HG02678 (cell line): ENCODE data around the gene TMEM229A.
"Not testable (repeated sequence)": the region's sequence is repeated elsewhere in the genome, so short reads cannot be mapped to it uniquely, and the experiment has no call there.

Source experiments
- ATAC-seq: cut with Tn5 transposase; IDR thresholded peaks from one replicate; pipeline ENCODE4 v1.9.1; 2021; ENCODE audit warnings: mild to moderate bottlenecking, moderate library complexity; ENCODE audit not compliant: unreplicated experiment

TMEM229A gene

DNA sequence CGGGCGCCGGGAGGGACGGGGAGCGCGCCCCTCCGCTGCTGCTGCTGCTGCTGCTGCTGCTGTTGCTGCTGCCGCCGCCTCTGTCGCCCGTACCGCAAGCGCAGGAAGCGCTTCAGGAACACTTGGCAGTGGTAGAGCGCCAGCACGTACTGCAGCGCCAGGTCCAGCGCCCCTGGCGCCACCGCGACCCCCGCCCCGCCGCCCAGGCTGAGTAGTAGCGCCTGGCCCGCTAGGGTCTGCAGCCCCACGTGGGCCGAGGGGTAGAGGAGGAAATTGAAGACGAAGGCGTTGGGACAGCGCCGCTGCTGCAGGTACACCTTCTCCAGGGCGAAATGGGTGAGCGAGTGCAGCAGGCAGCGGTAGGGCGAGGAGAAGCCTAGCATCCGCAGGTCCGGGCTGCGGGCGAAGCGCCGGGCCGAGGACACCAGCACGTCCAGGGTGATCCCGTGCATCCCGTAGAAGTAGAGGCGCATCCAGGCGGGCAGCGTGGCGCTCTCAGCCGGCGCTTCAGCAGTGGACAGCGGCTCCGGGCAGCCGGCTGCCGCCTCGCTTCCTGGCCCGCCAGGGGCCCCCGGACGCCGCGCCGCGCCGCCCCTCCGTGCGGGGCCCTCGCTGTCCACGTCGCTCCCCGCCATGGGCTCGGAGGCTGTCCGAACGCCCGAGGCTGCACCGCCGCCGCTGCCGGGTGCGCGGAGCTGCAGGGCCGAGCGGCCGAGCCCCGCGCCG, at the start of gene TMEM229A:
TSS of gene TMEM229A (minus strand) at position 699 of the 726 bp plus-strand sequence. CDS start at position 635, 64 bp downstream.
- ATAC-seq = no peak

DNA sequence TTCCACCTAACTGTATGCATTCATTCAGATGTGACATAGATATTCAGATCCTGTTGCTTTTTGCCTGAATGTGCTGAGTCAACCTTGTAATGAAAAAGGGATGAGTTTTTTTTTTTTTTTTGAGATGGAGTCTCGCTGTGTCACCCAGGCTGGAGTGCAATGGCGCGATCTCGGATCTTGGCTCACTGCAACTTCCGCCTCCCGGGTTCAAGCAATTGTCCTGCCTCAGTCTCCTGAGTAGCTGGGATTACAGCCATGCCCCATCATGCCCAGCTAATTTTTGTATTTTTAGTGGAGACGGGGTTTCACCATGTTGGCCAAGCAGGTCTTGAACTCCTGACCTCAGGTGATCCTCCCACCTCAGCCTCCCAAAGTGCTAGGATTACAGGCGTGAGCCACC, 49.4 kb upstream of the TMEM229A start:
- not testable (repeated sequence) for ATAC-seq

DNA sequence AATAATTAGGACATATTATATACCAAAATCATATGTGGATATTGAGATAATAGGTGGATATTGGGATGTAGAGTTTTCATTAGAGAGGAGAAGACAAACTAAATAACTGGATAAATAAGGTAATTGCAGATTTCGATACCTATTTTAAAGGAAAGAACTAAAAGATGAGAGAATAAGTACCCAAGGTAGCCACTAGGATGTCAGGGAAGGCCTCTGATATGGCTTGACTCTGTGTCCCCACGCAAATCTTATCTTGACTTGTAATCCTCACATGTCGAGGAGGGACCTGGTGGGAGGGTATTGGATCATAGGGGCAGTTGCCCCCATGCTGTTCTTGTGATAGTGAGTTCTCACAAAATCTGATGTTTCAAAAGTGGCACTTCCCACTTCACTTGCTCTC, 44.7 kb upstream of the TMEM229A start:
- no peak for ATAC-seq

DNA sequence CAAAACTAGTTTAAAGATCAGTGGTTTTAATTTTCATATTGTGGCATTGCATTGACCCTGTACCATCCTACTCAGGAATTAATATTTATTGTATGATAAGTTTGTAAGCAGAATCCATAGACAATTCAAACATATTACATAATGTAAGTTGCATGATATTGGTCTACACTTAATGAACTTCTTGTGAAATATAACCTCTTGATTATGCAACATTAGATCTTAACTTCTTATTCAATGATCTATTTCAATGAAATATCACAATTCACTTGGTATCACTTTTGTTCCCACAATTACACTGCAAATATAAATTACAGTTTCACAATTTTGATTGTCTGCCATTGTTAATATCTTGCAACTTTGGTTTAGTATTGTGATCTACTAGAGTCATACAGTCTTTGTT, 44.0 kb upstream of the TMEM229A start:
- no peak for ATAC-seq

DNA sequence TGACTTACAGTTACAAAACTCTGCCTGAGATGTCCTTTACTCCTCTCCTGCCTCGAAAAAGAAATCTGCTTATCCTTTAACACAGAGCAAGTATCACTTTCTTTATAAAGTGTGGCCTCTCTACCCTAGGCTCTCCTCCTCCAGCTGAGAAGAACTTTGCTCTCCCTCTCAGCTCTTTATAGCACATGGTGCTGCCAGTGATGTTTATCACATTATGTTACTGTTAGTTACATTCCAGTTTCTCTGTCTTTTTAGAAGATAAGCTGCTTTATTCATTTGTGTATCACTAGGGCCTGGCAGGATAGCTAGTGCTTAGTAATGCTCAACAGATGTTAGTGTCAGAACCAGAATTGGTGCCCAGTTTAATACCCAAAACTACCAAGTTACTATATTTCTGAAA, 41.1 kb upstream of the TMEM229A start:
- no peak for ATAC-seq

DNA sequence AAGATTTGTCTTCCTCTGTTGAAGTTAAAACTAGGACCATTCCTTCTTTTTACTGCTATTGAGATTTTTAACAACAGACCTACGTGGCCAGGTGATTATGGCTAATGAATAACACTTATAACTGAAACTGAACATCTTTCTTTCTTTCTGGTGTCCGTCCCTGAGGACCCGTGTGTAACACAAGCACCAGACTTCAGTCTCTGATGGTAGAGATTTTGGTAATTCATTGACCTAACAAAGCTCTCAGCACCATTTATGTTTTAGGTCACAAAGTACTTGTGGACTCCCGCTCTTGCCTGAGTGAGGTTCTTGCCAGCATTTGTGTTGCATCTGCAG, 40.4 kb upstream of the TMEM229A start:
- no peak for ATAC-seq

DNA sequence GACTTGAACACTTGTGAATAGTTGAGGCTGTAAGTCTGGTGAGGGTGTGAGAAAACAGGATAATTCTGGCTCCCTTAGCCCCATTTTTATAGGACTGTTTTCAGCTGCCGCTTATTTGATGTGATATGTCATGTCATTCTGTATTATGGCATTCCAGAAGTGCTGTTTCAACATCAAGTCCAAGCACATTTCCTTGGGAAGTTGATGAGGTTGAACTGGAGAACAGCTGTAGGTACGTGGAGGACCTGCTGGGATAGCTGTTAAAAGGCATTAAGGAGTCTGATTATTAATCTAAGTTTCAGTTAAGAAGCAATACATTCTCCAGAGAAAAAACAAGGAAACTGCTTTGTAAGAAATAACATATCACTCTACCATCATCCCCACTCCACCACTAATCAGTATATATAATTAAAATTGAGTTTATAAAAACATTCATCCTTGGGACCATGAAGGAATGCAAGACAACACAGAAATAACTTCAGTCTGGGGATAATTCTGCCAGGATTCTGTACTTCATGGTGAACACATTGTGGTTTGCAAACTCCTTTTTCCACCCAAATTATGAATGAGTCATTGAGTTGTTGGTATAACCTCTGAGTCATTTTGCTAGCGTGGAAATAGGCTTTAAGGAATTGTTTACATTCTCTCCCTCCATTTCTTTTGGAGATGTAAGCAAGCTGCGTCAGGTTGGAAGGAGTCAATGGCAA, 39.9 kb upstream of the TMEM229A start:
- no peak for ATAC-seq

DNA sequence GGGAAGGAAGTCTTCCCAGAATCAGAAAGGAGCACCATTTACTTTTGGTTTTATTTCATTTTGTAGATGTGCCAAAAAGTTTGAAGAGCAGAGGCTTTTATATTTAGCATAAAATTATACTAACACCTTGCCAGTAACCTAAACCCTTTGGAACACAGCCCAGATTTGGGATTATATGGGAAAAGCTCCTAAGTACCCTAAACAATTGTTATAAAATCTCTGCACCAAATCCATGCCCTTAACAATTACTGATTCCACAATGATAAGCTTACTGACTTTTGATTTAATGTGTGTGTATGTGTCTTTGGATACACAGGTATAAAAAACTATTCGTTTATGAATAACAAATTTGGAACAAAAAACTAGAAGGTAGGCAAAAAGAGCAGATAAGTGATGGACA, 39.0 kb upstream of the TMEM229A start:
- no peak for ATAC-seq

DNA sequence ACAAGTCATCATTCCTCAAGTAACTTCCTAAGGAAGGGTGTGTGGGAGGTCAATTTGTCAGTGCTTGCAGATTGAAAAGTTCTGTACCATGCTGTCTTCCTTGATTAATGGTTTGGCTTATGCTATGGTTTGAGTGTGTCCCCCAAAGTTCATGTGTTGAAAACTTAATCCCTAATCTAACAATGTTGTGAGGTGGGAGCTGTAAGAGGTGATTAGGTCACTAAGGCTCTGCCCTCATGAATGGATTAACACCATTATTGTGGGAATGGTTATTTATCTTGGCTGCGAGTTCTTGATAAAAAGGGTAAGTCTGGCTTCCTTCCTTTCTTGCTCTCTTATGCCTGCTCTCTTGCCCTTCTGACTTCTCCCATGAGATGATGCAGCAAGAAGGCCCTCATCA, 29.3 kb upstream of the TMEM229A start:
- ATAC-seq = no peak

DNA sequence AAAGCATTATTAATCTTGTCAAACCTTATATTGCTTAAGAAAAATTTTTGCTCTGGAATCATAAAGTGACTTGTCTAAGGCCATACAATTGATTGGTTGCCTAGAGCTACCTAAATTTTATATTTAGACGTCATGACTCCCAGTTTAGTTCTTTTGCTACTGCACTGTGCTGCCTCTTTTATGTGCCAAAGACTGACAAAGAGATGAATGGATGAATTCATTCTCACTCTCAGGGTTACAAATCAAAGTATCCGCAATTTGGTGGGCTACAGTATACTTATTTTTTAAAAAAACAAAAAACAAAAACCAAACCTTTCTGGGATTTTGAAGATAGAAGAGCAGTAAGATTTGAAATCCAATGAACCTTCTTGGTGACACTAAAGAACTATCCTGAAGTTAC, 27.7 kb upstream of the TMEM229A start:
- no peak for ATAC-seq

DNA sequence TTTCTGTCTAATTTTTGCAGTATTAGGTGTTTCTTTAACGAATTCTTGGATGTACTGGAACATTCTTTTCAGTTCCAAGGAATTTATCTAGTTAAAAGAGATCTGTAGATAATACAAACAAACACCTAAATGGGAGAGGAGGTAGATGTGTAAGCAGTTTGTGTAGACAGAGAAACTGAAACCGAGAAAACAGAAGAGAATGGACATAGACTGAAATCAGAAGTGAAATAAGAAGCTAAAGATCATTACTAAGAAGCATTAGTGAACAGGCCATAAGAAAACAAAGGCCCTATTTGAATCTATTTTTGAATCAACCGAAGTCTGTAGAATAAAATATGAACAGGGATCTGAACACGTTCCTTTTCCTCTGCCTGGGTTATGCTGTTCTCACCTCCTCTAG, 26.5 kb upstream of the TMEM229A start:
- peak; percentile 99 for ATAC-seq

DNA sequence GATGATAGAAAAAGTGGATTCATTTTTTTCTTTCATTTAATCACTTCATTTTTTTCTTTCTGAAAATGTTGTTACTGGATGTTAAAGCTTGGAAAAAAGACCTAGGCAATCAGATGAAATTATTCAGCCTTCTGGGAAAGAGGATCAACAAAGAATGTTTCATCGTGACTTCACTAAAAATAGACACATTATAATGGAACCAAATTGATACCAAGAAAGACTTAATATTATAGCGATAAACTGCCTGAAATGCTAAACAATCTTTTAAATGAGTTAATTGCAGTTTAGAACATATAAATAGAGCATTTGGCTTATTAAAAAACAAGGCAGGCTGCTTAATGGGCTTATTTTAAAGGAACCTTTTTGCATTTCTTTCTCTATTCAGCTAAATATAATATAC, 25.6 kb upstream of the TMEM229A start:
- ATAC-seq = no peak

DNA sequence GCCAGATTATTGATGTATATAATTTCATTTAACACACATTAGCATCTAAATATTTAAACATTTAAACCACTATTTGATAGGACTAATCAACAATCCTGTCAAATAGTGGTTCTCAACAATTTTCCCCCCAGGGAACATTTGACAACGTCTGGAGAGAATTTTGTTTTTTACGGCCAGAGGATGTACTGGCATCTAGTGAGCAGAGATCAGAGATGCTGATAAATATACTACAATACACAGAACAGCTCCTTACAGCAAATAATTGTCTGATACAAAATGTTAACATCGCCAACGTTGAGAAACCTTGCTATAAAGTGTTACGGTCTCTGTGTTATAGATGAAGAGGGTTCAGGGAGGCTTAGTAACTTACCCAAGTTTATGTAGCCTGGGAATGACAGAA, 25.0 kb upstream of the TMEM229A start:
- no peak for ATAC-seq

DNA sequence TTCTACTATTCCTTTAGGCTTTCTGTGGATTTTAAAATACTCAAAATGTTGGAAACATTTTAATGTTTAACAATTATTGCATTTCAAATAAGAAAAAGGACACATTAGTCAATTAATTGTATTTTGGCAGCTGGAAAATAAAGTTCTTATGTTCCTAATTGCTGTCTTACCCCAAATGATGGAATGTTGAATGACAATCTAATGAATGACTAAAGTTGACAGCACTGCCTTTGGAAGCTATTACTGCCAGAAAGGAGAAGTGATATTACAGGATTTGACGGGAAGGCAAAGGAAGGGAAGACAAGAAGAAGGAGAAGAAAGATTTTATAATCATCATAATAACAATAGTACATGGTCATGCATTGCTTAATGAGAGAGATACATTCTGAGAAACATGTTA, 23.4 kb upstream of the TMEM229A start:
- ATAC-seq = no peak

DNA sequence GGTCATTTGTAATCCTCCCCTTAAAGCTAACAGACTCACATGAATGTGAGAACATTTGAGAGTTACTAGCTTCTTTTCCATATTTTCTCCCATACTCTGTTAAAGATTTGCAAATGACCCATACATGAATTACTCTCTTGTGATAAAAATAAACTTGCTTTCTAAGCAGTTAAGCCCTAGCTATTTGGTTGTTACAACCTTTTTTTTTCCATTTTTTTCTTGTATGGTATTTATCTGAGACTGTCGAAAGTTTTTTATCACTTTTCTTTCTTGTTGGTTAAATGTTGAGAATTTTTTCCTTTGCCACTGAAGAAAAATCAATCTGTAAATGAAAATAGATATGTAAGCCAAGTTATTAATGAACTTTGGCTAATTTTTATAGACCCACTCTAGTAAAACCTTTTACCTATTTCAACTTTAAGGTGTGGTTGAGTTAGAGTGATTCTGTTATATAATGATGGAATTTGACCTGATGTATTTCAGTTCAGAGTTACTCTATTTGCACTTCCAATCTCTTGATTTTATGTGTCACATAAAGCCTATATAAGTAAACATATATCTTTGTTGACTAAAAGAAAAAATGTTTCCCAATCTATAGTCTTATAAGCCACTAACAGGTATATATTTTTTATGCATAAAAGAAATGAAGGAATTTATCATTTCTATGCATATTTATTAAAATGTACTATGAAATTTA, 19.0 kb upstream of the TMEM229A start:
- ATAC-seq = no peak

DNA sequence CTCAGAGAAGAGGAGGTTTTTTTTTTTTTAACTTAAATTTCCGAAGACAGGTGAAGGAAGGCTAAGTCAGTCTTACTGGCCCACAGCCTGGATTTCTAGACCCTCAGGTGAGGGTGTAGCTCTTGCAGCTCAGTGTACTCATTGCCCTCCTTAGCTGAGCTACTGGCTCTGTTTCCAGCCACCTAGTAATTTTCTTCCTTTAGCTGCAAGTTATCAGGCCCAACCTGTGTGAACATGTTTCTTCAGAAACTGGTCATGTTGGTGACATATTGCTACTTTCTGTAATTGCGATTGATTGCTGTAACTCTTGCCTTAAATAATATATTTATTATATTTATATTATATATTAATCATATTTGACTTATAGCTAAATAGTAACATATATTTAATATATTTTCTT, 10.0 kb upstream of the TMEM229A start:
- ATAC-seq = no peak

DNA sequence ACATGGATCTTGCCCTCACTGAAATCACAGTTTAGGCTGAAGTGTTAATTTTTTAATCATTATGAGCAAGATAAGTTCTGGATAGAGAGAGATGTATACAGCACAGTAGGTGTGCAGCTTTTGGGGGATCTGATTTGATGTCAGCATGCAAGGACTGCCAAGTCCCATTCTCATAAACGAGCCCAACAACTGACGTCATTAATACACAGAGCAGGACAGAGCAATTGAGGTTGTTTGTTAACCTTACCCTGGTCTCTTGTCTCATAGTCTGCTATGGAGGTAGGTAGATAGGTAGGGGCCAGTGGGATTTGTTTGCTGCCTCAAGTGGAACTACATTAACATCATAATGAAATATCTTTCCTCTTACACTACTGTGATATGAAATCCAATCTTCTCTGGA, 8.6 kb upstream of the TMEM229A start:
- no peak for ATAC-seq

DNA sequence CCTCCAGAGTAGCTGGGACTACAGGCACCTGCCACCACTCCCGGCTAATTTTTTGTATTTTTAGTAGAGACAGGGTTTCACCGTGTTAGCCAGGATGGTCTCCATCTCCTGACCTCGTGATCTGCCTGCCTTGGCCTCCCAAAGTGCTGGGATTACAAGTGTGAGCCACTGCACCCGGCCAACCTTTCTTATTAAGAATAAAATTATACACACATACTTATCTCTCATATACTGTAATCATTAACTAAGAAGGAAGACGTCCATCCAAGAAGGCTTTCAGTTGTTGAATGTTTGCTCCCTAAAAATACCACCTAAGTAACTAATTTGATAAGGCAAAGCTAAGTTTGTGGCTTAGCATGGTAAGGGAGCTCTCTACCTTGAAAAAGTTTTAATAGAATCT, 5.0 kb upstream of the TMEM229A start:
- ATAC-seq = not testable (repeated sequence)

DNA sequence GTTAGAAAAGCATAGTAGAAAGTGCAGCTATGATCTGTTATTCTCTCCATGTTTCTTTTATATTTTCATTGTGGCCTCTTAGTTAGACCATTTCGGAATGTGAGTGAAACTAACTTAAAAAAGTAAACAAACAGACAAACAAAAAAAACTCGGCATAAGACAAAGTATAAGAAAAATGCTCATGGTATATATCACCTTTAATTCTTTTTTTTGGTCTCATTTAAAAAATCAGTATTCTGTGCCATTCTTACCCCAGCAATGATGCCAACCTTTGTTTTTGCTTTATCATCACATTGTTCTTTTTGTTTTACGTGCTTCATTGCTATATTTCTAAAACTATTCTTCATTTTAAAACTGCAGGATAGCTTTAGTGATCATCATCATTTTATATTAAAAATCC, 2.8 kb upstream of the TMEM229A start:
- no peak for ATAC-seq

DNA sequence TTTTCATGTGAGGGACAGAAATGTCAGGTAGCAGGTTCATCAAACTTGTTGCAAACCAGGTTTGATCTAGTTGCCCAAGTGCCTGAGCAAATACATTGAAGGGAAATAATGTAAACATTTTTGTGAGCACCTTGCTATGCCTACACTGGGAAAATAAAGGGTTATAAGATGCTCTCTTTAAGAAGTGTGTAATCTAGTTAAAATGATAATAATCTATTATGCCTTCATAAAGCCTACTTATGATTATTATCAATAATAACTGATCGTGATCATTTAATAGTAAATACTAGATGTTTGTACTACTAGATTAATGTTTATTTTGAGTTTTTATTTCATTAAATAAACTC, 1.9 kb upstream of the TMEM229A start:
- no peak for ATAC-seq

DNA sequence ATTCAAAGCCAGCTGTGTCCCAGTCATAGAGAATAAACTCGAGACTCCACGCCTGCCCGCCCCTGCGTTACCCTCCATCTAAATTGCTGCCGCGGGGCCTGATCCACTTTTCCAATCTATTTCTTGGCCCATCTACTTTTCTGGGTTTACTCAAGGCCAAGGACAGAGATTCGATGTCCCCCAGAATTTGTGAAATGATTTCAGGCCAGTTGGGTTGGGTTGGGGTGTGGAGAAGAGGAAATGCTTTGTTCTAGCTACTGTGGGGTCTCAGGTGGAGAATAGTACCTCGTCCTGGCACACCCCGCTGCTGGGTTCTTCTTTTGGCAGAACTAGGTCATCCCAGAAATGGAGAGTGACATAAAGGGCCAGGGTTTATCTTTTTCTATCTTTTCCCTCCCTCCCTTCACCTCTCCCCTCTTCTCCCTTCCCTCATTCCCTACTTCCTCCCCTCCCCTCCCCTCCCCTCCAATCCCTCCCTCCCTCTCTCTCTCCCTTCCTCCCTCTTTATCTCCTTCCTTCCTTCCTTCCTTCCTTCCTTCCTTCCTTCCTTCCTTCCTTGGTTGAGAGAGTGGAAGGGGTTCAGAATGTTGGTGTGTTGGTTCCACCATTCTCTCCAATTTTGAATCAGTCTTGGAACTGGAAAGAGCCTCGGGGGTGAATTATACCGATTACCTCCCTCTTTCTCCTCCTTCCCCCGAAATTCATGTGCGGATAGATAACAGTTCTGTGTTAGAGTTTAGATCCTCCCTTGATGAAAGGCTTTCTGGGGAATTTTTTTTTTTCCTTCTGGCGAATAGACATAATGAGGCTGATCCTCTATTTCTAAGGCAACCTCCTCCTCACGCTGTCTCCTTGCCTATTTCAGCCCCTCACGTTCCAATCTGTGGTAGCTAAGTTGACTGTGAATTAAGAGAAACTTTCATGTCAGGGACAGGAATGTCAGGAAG, 1.2 kb upstream of the TMEM229A start:
- no peak for ATAC-seq
